ENCODE data around the gene HSPE1. TPM values are rescaled to one million over a fixed set of nuclear protein-coding genes. Genes with fewer than 3 reads are reported as not detected.
"Not testable (repeated sequence)": the region's sequence is repeated elsewhere in the genome, so short reads cannot be mapped to it uniquely, and the experiment has no call there.

HSPE1 gene
- total and polyA plus RNA-seq, 8 donors = 90.5 to 172 (median 150) TPM

DNA sequence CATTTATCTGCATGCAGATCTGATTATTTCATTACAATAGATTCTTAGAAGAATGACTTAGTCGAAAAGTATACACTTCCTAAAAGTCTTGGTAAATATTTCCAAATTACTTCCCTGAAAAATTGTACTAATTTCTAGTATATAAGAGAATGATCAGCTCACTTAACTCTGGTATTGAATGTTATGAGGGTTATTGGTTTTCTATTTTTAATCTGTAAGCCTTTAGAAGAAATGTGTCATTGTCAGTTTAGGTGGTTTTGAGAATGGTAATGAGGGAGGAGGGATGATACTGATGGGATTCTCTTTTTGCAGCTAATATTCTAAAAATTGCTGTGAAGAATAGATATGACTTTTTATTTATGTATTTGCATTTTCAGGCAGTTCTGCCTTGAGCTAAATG, 39.6 kb downstream of the HSPE1 start:
- no peak for DNase-seq
- no peak overlapping the region for H3K4me3 ChIP-seq
- H3K36me3 ChIP-seq = peaks cover 0 to 90% of the 10 kb centered on the region in 2 donors
- no peaks in the 10 kb centered on the region for H3K9me3 ChIP-seq
- no peak overlapping the region for H3K27ac ChIP-seq
- no peaks in the 10 kb centered on the region for H3K4me1 ChIP-seq
- intact Hi-C loops (cut with DNase I) = no loop called here
- no peak for ATAC-seq
- TF ChIP-seq, protein P1, sequence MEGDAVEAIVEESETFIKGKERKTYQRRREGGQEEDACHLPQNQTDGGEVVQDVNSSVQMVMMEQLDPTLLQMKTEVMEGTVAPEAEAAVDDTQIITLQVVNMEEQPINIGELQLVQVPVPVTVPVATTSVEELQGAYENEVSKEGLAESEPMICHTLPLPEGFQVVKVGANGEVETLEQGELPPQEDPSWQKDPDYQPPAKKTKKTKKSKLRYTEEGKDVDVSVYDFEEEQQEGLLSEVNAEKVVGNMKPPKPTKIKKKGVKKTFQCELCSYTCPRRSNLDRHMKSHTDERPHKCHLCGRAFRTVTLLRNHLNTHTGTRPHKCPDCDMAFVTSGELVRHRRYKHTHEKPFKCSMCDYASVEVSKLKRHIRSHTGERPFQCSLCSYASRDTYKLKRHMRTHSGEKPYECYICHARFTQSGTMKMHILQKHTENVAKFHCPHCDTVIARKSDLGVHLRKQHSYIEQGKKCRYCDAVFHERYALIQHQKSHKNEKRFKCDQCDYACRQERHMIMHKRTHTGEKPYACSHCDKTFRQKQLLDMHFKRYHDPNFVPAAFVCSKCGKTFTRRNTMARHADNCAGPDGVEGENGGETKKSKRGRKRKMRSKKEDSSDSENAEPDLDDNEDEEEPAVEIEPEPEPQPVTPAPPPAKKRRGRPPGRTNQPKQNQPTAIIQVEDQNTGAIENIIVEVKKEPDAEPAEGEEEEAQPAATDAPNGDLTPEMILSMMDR (IDR thresholded peaks at IDR 0.05) = no peak
- no peaks in the 10 kb centered on the region for H3K27me3 ChIP-seq

DNA sequence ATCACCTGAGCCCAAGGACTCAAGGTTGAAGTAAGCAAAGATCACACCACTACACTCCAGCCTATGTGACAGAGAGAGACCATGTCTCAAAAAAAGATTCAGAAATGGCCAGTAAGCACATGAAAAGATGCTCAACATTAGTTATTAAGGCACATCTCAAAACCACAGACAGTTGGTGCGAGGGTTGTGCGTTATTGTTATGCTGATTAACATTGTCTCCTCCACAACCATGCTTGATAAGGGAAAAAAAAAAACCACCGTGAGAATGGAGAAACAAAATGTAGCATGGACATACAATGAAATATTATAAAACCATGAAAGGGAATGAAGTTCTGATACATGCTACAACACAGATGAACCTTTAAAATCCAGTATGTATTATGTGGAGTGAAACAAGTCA, 43.0 kb downstream of the HSPE1 start:
- Histone ChIP-seq H3K4me1 (no peaks in the 10 kb centered on the region), H3K4me3 (no peak overlapping the region), H3K9me3 (no peaks in the 10 kb centered on the region), H3K36me3 (peaks cover 0 to 72% of the 10 kb centered on the region in 2 donors), H3K27ac (no peak overlapping the region), H3K27me3 (no peaks in the 10 kb centered on the region)
- TF ChIP-seq, protein P1 (IDR thresholded peaks at IDR 0.05) = no peak
- DNase-seq (no peak), ATAC-seq (no peak)
- intact Hi-C loops (cut with DNase I) = no loop called here

DNA sequence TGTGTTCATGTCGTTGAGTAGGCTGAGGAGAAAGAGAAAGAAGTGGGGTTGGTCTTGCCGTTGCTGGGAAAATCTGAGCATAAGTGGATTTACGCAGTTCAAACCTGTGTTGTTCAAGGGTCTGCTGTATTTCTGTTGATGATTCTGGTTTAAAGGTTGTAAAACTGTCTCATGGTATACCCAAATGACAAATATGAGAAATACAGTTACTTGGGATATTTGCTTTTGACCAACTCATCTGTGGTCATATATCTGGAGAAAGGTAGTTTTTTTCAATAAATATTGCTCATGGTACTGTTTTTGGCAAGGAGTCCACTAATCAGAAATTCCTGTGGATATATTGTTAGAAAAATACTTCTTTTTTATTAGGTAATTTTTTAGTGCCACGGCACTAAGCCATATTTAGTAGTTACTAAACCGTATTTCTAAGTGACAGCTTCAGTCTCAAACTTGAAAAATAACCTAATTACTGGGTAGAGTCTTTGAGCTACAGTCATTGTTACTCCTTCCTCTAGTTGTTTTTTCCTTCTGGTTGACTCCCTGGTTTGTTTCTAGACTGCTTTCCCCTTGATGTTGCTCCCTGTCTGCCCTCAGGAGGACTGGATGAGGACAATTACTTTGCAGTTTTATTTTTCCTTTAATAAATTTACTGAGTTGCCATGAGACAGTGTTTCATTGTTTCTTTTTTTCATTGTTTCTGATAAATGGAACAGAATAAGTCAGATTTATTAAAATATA, 47.2 kb downstream of the HSPE1 start:
- H3K4me1 ChIP-seq = no peaks in the 10 kb centered on the region
- no peak overlapping the region for H3K4me3 ChIP-seq
- no peak overlapping the region for H3K27ac ChIP-seq
- peaks cover 0 to 76% of the 10 kb centered on the region in 2 donors for H3K36me3 ChIP-seq
- TF ChIP-seq, protein P1 (IDR thresholded peaks at IDR 0.05) = no peak
- intact Hi-C loops (cut with DNase I) = no loop called here
- no peaks in the 10 kb centered on the region for H3K9me3 ChIP-seq
- no peaks in the 10 kb centered on the region for H3K27me3 ChIP-seq
- DNase-seq = no peak
- no peak for ATAC-seq

DNA sequence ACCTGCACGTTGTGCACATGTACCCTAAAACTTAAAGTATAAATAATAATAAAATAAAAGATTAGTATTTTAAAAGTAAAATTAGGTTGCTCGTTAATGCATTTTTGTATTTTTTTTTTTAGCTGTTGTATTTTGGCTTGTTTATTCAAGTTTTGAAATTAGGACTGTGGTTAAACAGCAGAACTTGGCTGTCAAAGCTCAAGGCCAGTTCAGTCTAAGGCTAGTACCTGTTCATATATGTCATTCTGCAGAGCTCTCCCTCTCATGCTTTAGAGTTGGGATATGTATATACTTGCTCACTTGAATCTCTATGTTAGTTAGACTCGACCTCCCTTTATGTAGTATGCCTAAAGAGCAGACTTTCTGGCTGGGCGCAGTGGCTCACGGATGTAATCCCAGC, 48.4 kb downstream of the HSPE1 start:
- no peak overlapping the region for H3K4me3 ChIP-seq
- intact Hi-C loops (cut with DNase I) = no loop called here
- H3K9me3 ChIP-seq = no peaks in the 10 kb centered on the region
- no peaks in the 10 kb centered on the region for H3K27me3 ChIP-seq
- no peak for DNase-seq
- H3K4me1 ChIP-seq = no peaks in the 10 kb centered on the region
- H3K36me3 ChIP-seq = peaks cover 0 to 75% of the 10 kb centered on the region in 2 donors
- no peak overlapping the region for H3K27ac ChIP-seq
- ATAC-seq = no peak
- TF ChIP-seq, protein P1 (IDR thresholded peaks at IDR 0.05) = no peak

DNA sequence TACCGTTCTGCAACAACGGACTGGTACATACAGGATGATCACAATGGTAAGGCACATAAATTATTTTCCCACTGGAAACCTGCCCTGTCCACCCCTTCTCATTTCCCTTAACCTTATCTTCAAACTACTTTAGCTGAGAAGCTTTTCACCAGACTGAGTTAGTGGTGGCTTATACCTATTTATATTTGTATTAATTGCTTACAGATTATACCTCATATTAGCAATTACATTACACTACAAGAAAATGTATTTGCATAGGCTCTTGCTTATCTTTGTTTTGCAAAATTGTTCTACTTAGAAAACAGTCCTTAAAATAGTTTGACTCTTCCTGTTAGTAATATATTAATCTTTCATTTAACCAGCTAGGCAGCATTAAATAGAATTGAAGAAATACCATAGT, 51.1 kb downstream of the HSPE1 start:
- DNase-seq; ATAC-seq; H3K4me3 ChIP-seq; H3K4me1 ChIP-seq; H3K27ac ChIP-seq; H3K27me3 ChIP-seq; H3K9me3 ChIP-seq; intact Hi-C loops (cut with DNase I): not testable (repeated sequence)
- H3K36me3 ChIP-seq = peaks cover 0 to 72% of the 10 kb centered on the region in 2 donors

Other genes starting within 250 kb of the HSPE1 start
- gene ANKRD44, start 189.6 kb upstream of the HSPE1 start, total RNA-seq = 10 to 100 TPM; 32.7 to 52.6 TPM
- gene ANKRD44, start 189.6 kb upstream of the HSPE1 start, polyA plus RNA-seq (ENCODE audit: insufficient read length in 6 of 6) = 10 to 100 TPM; 23.2 to 31.5 (median 27.4) TPM
- 100 to 1,000 TPM; 203 to 253 TPM for gene SF3B1, start 65.4 kb upstream of the HSPE1 start, total RNA-seq
- 100 to 1,000 TPM; 458 to 613 (median 504) TPM for gene SF3B1, start 65.4 kb upstream of the HSPE1 start, polyA plus RNA-seq (ENCODE audit: insufficient read length in 6 of 6)
- 10 to 100 TPM; 26.3 to 28.3 TPM for gene COQ10B, start 46.8 kb upstream of the HSPE1 start, total RNA-seq
- gene COQ10B, start 46.8 kb upstream of the HSPE1 start, polyA plus RNA-seq (ENCODE audit: insufficient read length in 6 of 6) = 10 to 100 TPM; 11.7 to 16.5 (median 14.1) TPM
- 100 to 1,000 TPM; 183 to 253 TPM for gene HSPD1, start 539 bp upstream of the HSPE1 start, total RNA-seq
- 100 to 1,000 TPM; 365 to 460 (median 447) TPM for gene HSPD1, start 539 bp upstream of the HSPE1 start, polyA plus RNA-seq (ENCODE audit: insufficient read length in 6 of 6)
- gene MOB4, start 15.7 kb downstream of the HSPE1 start, total RNA-seq = 10 to 100 TPM; 23.0 to 27.7 TPM
- gene MOB4, start 15.7 kb downstream of the HSPE1 start, polyA plus RNA-seq (ENCODE audit: insufficient read length in 6 of 6) = 10 to 100 TPM; 43.6 to 54.2 (median 47.7) TPM
- gene RFTN2, start 175.2 kb downstream of the HSPE1 start, total RNA-seq = 10 to 100 TPM in 1 of 2 donors, 1 to 10 TPM in 1; 4.5 to 10.2 TPM
- 10 to 100 TPM; 19.6 to 35.2 (median 24.8) TPM for gene RFTN2, start 175.2 kb downstream of the HSPE1 start, polyA plus RNA-seq (ENCODE audit: insufficient read length in 6 of 6)
- gene MARS2, start 205.0 kb downstream of the HSPE1 start, total RNA-seq = 1 to 10 TPM; 4.8 to 7.8 TPM
- gene MARS2, start 205.0 kb downstream of the HSPE1 start, polyA plus RNA-seq (ENCODE audit: insufficient read length in 6 of 6) = 1 to 10 TPM; 3.5 to 6.3 (median 5.3) TPM

Data from left lung (tissue), 10 donors.